Activated CD8-positive, alpha-beta memory T cell treated with anti-CD3 and anti-CD28 coated beads, Interleukin-2, amount 50 U/mL, for 24 hours (primary cell): Measurements from ENCODE around the gene DCTN3.
"Not testable (repeated sequence)": the region's sequence is repeated elsewhere in the genome, so short reads cannot be mapped to it uniquely, and the experiment has no call there.

ENCODE experiments used
- DNase-seq: peaks from one replicate; pipeline ENCODE4 v3.0.0-alpha.2; 2020; ENCODE audit errors: extremely low read depth

Gene DCTN3

GRCh38 chr9:34647084-34647403 is 26.7 kb upstream of the DCTN3 start:
- no peak for DNase-seq

DNA sequence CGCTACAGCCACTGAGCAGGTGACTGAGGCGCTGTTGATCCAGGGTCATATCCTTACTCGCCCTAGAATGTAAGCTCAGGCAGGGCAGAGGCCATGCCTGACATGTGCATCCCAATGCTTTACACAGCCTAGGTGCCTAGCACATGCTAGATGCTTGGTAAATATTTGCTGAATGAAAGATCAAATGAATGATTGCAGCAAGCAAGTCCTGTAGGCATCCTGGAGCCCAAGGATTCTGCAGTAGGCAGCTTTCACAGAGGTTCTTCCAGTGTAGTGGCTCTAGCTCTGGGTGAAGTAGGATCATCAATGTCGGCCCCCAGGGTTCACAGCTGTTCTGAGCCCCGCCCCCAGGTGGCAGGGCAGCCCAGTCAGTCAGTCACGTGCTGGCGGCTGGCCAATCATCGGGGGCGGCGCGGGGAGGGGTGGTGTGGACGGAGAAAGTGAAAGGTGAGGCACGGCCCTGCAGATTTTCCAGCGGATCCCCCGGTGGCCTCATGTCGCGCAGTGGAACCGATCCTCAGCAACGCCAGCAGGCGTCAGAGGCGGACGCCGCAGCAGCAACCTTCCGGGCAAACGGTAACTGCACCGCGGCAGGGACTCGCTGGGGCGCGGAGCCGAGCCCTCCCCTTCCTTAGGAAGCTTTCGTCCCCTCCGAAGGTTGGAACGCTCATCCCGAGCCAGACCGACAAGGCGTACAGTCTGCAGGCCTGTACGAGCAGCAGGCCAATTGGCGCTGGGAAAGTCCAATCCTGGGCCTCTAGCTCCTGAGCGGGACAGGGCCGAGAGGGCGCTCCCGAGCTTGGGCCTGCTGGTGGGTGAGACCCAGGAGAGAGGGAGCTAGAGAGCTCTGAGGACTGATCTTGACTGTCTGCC is 26.2 kb upstream of the DCTN3 start, which contains the start of gene GALT:
GALT (plus strand) TSS at position 465 of the 873 bp plus-strand sequence; CDS start at position 495, 30 bp downstream.
- peak; percentile 94 for DNase-seq

DNA sequence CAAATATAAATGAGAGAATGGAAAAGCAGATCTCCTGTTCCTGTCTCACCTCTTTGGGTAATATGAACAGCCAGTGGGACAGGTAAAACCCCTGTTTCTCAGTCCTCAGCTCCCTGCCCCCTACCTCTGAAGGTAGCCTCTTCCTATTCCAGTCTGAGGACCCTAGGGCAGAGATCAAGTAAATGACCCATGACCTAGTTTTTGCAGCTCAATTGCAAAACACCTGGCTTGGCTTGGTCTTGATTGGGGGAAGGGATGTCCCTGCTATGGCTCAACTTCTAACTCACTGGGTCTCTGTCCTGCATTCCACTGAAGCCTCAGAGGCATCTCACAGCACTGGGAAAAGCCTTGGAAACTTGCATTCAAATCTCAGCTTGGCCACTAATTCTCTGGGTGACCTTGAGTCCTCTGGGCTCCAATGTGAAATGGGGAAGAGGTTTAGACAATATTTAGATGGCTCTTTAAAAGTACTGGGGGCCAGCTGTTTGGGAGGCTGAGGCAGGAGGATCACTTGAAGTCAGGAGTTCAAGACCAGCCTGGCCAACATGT is 24.5 kb upstream of the DCTN3 start:
- no peak for DNase-seq

DNA sequence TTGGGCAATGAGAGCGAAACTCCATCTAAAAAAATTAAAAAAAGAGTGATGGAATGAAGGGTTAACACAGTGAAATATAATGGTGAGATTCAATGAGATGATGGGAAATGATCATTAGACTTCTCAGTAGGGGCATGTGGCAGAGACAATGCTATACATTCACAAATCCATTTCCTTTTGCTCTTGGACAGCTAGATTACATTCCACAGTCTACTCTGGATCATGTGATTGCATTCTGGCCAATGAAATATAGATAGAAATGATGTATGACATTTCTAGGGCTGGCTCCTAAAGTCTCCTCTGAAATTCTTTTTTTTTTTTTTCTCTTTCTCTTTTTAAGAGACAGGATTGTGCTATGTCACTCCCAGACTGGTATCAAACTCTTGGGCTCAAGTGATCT is 22.4 kb upstream of the DCTN3 start:
- no peak for DNase-seq

DNA sequence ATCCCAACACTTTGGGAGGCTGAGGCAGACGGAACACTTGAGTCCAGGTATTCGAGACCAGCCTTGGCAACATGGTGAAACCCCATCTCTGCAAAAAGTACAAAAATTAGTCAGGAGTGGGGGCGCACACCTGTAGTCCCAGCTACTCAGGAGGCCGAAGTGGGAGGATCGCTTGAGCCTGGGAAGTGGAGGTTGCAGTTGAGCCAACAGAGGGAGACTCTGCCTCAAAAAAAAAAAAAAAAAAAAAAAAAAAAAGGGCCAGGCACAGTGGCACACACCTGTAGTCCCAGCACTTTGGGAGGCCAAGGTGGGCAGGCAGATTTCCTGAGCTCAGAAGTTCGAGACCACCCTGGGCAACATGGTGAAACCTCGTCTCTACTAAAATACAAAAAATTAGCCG is 19.0 kb upstream of the DCTN3 start:
- DNase-seq, result not testable (repeated sequence)

DNA sequence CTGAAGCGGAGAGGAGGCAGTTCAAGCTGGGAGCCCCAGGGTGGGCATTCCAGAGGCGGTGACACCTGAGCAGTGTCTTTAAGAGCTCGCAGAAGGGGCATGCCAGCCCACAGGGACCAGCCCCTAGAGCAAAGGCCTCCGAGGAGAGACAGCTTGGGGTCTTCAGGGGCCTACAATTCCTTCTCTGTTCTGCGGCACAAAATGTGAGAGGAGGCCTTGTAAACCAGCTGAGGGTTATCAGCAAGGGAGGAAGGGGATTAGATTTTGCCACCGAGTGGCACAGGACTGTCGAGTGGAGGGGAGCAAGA is 17.8 kb upstream of the DCTN3 start:
- no peak for DNase-seq

DNA sequence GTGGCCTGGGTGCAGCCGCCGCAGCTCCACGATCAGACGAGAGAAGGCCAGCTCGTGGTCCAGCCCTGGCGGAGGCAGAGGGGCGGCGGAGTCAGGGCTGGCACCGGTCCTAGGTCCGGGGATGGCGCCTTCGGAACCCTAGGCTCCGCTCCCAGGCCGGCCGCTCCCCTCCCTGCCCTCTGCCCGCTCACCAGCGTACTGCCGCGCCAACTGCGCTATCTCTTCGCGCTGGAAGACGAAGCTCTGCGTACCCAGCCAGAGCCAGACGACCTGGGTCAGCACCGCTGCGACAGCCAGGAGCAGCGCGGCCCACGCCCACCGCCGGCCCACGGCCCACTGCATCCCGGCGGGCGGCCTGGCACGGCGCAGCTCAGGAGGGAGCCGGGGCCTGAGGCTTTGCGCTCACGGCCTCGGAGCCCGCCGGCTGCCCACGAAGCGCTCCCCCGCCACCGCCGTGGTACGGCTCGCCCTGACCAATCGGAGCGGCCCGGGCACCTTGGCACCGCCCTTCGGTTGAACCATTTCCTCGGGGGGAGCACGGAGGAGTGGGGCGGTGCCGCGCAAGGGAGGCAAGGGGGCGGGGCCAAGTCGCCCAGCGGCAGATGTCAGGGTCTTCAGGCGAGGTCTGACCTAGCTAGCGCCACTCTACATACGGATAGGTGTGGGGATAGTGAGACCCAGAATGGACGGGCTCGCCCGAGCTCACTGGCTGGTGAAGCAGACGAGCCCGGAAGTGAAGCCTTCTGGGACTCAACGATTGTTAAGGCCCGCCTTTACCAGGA is 17.3 kb upstream of the DCTN3 start, which contains the start of gene SIGMAR1:
SIGMAR1 (minus strand) TSS at position 432 of the 782 bp plus-strand sequence; CDS start at position 342, 90 bp downstream.
- peak; percentile 81 for DNase-seq

GRCh38 chr9:34636791-34637355 is 16.6 kb upstream of the DCTN3 start:
- no peak for DNase-seq

- no peak for DNase-seq
Observed at GRCh38 chr9:34635556-34635955, 15.3 kb upstream of the DCTN3 start.

DNA sequence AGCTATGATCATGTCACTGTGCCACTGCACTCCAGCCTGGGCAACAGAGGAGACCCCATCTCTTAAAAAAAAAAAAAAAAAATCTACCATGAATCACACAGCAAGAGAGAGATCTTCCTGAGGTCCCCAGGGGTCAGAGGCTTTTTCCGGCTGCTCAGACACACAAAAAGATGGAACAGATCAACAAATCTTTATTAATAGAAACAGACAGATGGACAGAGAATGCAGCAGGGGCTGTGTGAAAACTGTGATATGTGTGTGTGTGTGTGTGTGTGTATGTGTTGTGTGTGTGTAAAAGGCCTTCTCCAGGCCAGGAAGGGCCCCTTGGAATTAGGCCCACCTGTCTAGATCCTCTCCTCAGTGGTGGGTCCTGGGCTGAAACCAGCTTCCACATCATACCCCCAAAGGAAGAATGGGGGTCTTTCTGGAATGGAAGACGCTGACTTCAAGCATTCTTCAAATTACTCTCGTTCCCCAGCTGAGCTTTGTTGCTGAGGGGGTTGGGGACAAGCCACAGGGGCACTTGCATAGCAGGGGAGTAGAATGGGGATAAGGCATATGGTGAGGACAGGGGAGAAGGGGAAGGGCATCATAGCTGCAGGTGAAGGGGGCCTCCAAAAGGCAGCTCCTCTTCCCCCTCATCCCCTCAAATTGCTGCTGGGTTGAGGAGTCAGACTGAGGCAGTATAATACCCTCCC is 14.4 kb upstream of the DCTN3 start:
- no peak for DNase-seq

GRCh38 chr9:34633851-34634550 is 13.7 kb upstream of the DCTN3 start:
- DNase-seq, result no peak

GRCh38 chr9:34633166-34633565 is 12.9 kb upstream of the DCTN3 start:
- no peak for DNase-seq

DNA sequence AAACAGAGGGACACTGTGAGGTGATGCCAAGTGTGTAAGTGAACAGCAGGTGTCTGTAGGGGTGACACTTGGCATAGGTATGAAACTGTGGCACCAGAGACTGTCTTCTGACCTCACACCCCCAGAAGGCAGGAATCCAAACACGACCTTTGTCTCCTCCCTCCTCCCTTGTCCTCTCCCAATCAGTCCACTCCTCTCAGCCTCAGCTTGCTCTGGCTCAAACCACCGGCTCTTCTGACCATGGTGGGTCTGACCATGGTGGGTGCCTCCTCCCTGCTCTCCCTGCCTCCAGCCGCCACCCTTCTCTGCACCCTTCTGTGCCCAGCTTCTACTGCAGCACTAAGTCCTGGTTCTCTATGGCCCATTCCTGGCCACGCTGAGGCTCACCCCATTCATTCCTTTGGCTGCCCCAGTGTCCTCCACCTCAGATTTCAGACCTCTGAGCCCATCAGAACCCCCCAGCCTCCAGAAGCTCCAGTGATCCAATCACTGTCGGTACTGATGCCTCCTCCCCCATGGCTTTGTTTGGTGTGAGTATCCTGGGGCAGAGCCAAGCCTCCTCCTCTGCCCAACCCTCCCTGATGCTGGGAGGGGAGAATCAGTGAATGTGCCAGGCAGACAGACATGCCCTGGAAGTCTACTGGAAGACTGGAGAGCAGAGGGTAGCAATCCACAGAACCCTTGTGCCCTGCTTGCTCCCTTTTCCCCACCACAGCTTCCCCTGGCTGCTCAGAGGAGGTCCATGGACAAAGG is 10.3 kb upstream of the DCTN3 start:
- DNase-seq, result no peak

DNA sequence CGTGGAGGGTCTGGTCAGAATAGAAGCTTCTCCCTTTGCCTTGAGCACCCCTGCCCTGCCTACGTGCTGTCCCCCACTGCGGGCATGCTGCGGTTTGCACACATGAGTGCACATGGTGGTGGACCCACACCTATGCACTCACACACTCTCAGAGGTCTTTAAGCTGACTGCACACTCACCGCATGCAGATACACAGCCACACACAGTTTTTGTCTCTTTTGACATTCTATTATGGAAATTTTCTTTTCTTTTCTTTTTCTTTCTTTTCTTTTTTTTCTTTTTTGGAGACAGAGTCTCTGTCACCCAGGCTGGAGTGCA is 9.2 kb upstream of the DCTN3 start:
- no peak for DNase-seq

DNA sequence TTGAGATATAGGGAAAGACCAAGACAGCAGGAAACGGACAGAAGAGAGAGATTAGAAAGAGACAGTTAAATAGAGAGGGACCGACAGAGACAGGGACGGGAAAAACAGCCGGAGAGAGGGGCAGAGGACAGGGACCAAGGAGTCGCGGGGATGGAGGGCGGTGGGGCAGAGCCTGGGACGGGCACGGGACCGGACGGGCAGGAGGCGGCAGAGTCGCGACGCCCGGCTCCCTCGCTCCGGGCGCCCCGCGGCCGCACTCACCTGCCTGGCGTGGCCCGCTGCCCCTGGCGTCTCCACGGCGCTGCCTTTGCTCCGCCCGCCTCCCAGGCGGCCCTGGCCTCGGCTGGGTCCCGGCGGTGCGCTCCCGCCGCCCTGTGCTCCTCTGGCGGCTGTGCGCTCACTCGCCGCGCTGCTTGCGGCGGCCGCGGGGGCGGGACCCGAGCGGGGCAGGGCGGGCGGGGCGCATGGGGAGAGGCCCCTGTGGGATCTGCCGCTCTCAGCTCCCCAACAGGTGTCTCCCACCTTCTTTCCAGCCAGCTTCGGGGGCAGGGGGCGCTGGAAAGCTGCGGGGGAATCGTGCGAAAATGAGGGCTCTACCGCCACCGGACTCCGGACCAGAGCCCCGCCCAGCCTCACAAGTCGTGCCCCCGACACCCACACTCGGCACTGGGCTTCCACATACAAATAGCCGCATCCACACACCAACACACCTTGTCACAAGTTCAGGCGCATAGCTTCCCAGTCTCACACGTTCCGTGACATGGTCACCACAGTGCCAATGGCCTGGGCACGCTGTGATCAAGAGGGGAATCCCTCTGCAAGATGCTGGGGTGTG is 8.6 kb upstream of the DCTN3 start, which contains the start of gene ARID3C:
ARID3C (minus strand) TSS at position 411 of the 835 bp plus-strand sequence. CDS start 1,052 bp downstream, outside the sequence.
- DNase-seq, result no peak

- DNase-seq, result no peak
Observed at GRCh38 chr9:34627716-34628655, 7.7 kb upstream of the DCTN3 start.

- no peak for DNase-seq
Observed at GRCh38 chr9:34625186-34625486, 4.8 kb upstream of the DCTN3 start.

DNA sequence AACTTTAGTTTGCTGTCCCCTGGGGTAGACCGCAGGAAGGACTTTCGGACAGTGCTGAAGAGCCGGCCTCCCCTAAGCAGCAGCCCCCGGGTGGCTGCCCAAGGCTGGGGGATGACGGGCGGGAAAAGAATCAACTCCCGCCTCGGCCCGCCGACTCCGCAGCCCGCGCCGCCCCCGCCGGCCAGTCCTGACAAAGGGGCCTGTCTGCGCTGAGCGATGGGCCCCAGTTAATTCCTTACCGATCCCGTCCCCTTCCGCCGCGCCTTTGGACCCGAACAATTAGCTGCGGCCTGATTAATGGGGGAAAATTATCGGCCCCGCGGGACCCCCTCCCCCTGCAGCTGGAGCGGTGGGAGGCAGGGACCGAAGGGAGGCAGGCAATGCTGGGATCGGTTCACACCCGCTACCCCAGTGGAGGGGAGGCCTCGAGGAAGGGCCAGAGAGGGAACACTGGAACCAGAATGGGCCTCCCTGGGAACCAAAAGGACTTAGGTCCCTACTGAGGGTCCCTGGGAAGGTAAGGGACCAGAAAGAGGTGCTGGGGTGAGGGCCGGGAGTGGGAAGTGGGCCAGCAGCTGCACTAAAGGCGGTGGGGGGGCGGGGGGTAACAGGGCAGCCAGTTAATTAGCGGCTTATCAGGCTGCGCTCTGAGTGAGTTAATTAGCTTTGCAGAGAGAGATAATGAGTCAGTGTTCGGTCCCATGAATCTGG is 4.3 kb upstream of the DCTN3 start:
- no peak for DNase-seq
